ENCODE results near the gene TMEM52. TPM values are rescaled to one million over a fixed set of nuclear protein-coding genes. Genes with fewer than 3 reads are reported as not detected.

TMEM52 gene
- polyA plus RNA-seq, 1 of the 3 experiments (the other 2 are of a cell fraction) = 4.8 TPM

DNA sequence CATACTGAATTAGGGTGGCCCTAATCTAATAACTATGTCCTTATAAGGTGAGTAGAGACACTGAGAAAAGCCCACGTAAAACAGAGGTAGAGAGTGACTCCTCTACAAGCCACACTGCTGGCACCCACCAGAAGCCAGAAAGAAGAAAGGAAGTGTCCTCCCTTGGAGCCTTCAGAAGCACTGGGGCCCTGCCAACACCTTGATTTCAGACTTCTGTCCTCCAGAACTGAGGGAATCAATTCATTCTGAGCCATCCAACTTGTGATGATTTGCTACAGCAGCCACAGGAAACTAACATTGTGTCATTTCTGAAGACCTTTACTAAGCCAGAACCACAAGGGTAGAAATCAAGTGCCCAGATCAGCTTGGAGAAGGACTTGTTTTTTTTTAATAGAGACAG is 43.1 kb downstream of the TMEM52 start (continued):
- TF ChIP-seq NRF1 (IDR thresholded peaks at IDR 0.05; ENCODE audit: low read depth, low read length) (no peak), GABPA (IDR thresholded peaks at IDR 0.05; ENCODE audit: low read depth) (no peak), NFIC (IDR thresholded peaks at IDR 0.05; ENCODE audit: borderline replicate concordance) (no peak), RFX5 (IDR thresholded peaks at IDR 0.05; ENCODE audit: low read length) (no peak)
- TF ChIP-seq, protein P1, sequence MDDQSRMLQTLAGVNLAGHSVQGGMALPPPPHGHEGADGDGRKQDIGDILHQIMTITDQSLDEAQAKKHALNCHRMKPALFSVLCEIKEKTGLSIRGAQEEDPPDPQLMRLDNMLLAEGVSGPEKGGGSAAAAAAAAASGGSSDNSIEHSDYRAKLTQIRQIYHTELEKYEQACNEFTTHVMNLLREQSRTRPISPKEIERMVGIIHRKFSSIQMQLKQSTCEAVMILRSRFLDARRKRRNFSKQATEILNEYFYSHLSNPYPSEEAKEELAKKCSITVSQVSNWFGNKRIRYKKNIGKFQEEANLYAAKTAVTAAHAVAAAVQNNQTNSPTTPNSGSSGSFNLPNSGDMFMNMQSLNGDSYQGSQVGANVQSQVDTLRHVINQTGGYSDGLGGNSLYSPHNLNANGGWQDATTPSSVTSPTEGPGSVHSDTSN (IDR thresholded peaks at IDR 0.05) = no peak

DNA sequence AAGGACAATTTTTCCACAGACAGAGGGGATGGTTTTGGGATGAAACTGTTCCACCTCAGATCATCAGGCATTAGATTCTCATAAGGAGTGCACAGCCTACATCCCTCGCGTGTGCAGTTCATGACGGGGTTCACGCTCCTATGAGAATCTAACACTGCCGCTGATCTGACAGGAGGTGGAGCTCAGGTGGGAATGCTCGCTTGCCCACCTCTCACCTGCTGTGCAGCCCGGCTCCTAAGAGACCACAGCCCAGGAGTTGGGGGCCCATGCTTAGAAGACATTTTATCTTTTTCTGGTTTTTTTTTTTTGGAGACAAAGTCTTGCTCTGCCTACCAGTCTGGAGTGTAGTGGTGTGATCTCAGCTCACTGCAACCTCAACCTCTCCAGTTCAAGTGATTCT is 44.2 kb downstream of the TMEM52 start:
- POLR2A ChIA-PET = no interaction called here
- H3K4me3 ChIP-seq (ENCODE audit: low read depth in 2 of 2, low read length in 1 of 2) = no peak overlapping the region
- H3K27ac ChIP-seq (ENCODE audit: low read depth in 2 of 2, low read length in 1 of 2) = no peak overlapping the region
- H4K20me1 ChIP-seq (ENCODE audit: insufficient read depth) = peaks cover 100% of the 10 kb centered on the region
- no peak overlapping the region for H2AFZ ChIP-seq (ENCODE audit: low read depth)
- no peaks in the 10 kb centered on the region for H3K9me3 ChIP-seq
- peaks cover 0 to 16% of the 10 kb centered on the region in 2 experiments; a peak in 1 of 4 replicates for H3K4me1 ChIP-seq (ENCODE audit: control insufficient read depth in 1 of 2, insufficient read depth in 2 of 2, low read depth in 1 of 2, low read length in 1 of 2)
- H3K27me3 ChIP-seq (ENCODE audit: insufficient read depth) = no peaks in the 10 kb centered on the region
- CTCF ChIA-PET = interaction anchor here (1.3 kb wide), 1 partner anchor 8 kb away, joined by 3 read pairs; no protein-coding TSS in a partner anchor
- H3F3A ChIP-seq (replicated peaks; ENCODE audit: insufficient read depth) = peaks cover 3% of the 10 kb centered on the region
- H3K79me2 ChIP-seq (ENCODE audit: insufficient read depth) = peaks cover 100% of the 10 kb centered on the region
- DNase-seq = no peak
- H3K9me2 ChIP-seq = no peaks in the 10 kb centered on the region
- H3K36me3 ChIP-seq (replicated peaks in 1 of 2; ENCODE audit: control insufficient read depth in 1 of 2, insufficient read depth in 2 of 2, low read length in 1 of 2) = peaks cover 12 to 37% of the 10 kb centered on the region in 2 experiments
- no peak overlapping the region for H3K4me2 ChIP-seq
- no peak overlapping the region for H3K9ac ChIP-seq
- TF ChIP-seq, protein P2, sequence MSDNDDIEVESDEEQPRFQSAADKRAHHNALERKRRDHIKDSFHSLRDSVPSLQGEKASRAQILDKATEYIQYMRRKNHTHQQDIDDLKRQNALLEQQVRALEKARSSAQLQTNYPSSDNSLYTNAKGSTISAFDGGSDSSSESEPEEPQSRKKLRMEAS (IDR thresholded peaks at IDR 0.05; ENCODE audit: low read depth) = no peak
- TF ChIP-seq, protein P3, sequence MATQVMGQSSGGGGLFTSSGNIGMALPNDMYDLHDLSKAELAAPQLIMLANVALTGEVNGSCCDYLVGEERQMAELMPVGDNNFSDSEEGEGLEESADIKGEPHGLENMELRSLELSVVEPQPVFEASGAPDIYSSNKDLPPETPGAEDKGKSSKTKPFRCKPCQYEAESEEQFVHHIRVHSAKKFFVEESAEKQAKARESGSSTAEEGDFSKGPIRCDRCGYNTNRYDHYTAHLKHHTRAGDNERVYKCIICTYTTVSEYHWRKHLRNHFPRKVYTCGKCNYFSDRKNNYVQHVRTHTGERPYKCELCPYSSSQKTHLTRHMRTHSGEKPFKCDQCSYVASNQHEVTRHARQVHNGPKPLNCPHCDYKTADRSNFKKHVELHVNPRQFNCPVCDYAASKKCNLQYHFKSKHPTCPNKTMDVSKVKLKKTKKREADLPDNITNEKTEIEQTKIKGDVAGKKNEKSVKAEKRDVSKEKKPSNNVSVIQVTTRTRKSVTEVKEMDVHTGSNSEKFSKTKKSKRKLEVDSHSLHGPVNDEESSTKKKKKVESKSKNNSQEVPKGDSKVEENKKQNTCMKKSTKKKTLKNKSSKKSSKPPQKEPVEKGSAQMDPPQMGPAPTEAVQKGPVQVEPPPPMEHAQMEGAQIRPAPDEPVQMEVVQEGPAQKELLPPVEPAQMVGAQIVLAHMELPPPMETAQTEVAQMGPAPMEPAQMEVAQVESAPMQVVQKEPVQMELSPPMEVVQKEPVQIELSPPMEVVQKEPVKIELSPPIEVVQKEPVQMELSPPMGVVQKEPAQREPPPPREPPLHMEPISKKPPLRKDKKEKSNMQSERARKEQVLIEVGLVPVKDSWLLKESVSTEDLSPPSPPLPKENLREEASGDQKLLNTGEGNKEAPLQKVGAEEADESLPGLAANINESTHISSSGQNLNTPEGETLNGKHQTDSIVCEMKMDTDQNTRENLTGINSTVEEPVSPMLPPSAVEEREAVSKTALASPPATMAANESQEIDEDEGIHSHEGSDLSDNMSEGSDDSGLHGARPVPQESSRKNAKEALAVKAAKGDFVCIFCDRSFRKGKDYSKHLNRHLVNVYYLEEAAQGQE (IDR thresholded peaks at IDR 0.05; ENCODE audit: low read depth, low read length) = no peak
- TF ChIP-seq, protein P4, sequence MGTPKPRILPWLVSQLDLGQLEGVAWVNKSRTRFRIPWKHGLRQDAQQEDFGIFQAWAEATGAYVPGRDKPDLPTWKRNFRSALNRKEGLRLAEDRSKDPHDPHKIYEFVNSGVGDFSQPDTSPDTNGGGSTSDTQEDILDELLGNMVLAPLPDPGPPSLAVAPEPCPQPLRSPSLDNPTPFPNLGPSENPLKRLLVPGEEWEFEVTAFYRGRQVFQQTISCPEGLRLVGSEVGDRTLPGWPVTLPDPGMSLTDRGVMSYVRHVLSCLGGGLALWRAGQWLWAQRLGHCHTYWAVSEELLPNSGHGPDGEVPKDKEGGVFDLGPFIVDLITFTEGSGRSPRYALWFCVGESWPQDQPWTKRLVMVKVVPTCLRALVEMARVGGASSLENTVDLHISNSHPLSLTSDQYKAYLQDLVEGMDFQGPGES (IDR thresholded peaks at IDR 0.05; ENCODE audit: low read depth, low read length) = no peak
- TF ChIP-seq POLR2AphosphoS5 (IDR thresholded peaks at IDR 0.05; ENCODE audit: low read depth, low read length) = no peak
- TF ChIP-seq CHD2 (IDR thresholded peaks at IDR 0.05; ENCODE audit: low read length, partially characterized antibody) = no peak
- TF ChIP-seq NFIC (IDR thresholded peaks at IDR 0.05; ENCODE audit: borderline replicate concordance) = no peak
- no peak for TF ChIP-seq FOXJ3 (CRISPR knock-in tag; IDR thresholded peaks at IDR 0.05)
- no peak for TF ChIP-seq JUND (IDR thresholded peaks at IDR 0.05)
- TF ChIP-seq GATA2 (CRISPR knock-in tag; IDR thresholded peaks at IDR 0.05) = no peak
- TF ChIP-seq SMC3 (IDR thresholded peaks at IDR 0.05; ENCODE audit: low read depth, low read length) = no peak
- TF ChIP-seq, protein P1 (IDR thresholded peaks at IDR 0.05) = no peak
- no peak for TF ChIP-seq MEF2A (IDR thresholded peaks at IDR 0.05; ENCODE audit: borderline replicate concordance, low read depth)
- TF ChIP-seq, protein P5, sequence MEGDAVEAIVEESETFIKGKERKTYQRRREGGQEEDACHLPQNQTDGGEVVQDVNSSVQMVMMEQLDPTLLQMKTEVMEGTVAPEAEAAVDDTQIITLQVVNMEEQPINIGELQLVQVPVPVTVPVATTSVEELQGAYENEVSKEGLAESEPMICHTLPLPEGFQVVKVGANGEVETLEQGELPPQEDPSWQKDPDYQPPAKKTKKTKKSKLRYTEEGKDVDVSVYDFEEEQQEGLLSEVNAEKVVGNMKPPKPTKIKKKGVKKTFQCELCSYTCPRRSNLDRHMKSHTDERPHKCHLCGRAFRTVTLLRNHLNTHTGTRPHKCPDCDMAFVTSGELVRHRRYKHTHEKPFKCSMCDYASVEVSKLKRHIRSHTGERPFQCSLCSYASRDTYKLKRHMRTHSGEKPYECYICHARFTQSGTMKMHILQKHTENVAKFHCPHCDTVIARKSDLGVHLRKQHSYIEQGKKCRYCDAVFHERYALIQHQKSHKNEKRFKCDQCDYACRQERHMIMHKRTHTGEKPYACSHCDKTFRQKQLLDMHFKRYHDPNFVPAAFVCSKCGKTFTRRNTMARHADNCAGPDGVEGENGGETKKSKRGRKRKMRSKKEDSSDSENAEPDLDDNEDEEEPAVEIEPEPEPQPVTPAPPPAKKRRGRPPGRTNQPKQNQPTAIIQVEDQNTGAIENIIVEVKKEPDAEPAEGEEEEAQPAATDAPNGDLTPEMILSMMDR (IDR thresholded peaks at IDR 0.05) = no peak
- TF ChIP-seq, protein P6, sequence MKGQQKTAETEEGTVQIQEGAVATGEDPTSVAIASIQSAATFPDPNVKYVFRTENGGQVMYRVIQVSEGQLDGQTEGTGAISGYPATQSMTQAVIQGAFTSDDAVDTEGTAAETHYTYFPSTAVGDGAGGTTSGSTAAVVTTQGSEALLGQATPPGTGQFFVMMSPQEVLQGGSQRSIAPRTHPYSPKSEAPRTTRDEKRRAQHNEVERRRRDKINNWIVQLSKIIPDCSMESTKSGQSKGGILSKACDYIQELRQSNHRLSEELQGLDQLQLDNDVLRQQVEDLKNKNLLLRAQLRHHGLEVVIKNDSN (IDR thresholded peaks at IDR 0.05; ENCODE audit: borderline replicate concordance, low read depth) = no peak
- no peak for TF ChIP-seq FOSL2 (IDR thresholded peaks at IDR 0.05; ENCODE audit: borderline replicate concordance, low read depth)
- TF ChIP-seq MXI1 (IDR thresholded peaks at IDR 0.05; ENCODE audit: low read depth, low read length) = no peak
- TF ChIP-seq, protein P7, sequence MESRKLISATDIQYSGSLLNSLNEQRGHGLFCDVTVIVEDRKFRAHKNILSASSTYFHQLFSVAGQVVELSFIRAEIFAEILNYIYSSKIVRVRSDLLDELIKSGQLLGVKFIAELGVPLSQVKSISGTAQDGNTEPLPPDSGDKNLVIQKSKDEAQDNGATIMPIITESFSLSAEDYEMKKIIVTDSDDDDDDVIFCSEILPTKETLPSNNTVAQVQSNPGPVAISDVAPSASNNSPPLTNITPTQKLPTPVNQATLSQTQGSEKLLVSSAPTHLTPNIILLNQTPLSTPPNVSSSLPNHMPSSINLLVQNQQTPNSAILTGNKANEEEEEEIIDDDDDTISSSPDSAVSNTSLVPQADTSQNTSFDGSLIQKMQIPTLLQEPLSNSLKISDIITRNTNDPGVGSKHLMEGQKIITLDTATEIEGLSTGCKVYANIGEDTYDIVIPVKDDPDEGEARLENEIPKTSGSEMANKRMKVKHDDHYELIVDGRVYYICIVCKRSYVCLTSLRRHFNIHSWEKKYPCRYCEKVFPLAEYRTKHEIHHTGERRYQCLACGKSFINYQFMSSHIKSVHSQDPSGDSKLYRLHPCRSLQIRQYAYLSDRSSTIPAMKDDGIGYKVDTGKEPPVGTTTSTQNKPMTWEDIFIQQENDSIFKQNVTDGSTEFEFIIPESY (IDR thresholded peaks at IDR 0.05; ENCODE audit: borderline replicate concordance, low read depth) = no peak
- 98% methylated on average over 7 of the region's 7 CpGs for WGBS (ENCODE audit: low lambda C conversion rate)

Data from SK-N-SH (cell line).